Activated CD8-positive, alpha-beta memory T cell treated with anti-CD3 and anti-CD28 coated beads, Interleukin-2, amount 50 U/mL, for 1 hour (primary cell): ENCODE results near the gene CCDC170.
"Not testable (repeated sequence)": the region's sequence is repeated elsewhere in the genome, so short reads cannot be mapped to it uniquely, and the experiment has no call there.

Experiments
- DNase-seq: peaks from one replicate; pipeline ENCODE4 v3.0.0-alpha.2; 2020; ENCODE audit errors: extremely low read depth

The CCDC170 gene

GRCh38 chr6:151493804-151494234 lies at the start of gene CCDC170:
Gene CCDC170 (plus strand): TSS chr6:151494017. CDS start chr6:151494129, 112 bp downstream.
- no peak for DNase-seq

- DNase-seq: no peak
Observed at GRCh38 chr6:151445482-151445881, 48.3 kb upstream of the CCDC170 start.

GRCh38 chr6:151447237-151447636 lies 46.6 kb upstream of the CCDC170 start:
- DNase-seq: no peak

GRCh38 chr6:151448623-151449022 lies 45.2 kb upstream of the CCDC170 start:
- no peak for DNase-seq

- DNase-seq: not testable (repeated sequence)
Observed at GRCh38 chr6:151450928-151451327, 42.9 kb upstream of the CCDC170 start.

- DNase-seq: no peak
Observed at GRCh38 chr6:151451417-151451949, 42.3 kb upstream of the CCDC170 start.

- peak; percentile 97 for DNase-seq
Observed at GRCh38 chr6:151451950-151452749, 41.7 kb upstream of the CCDC170 start, which contains the start of gene RMND1. Gene RMND1 (minus strand): TSS chr6:151452126. CDS start chr6:151445811, 6,315 bp downstream.

- DNase-seq: no peak
Observed at GRCh38 chr6:151452750-151453427, 40.9 kb upstream of the CCDC170 start.

GRCh38 chr6:151455751-151456398 lies 37.9 kb upstream of the CCDC170 start:
- DNase-seq: not testable (repeated sequence)

- DNase-seq: no peak
Observed at GRCh38 chr6:151461673-151462072, 32.1 kb upstream of the CCDC170 start.

GRCh38 chr6:151464702-151465101 lies 29.1 kb upstream of the CCDC170 start:
- DNase-seq: no peak

- DNase-seq: peak; percentile 13
Observed at GRCh38 chr6:151475653-151476523, 17.9 kb upstream of the CCDC170 start.

GRCh38 chr6:151477726-151478125 lies 16.1 kb upstream of the CCDC170 start:
- no peak for DNase-seq

GRCh38 chr6:151478670-151479069 lies 15.1 kb upstream of the CCDC170 start:
- no peak for DNase-seq

- DNase-seq: no peak
Observed at GRCh38 chr6:151481786-151482185, 12.0 kb upstream of the CCDC170 start.

- DNase-seq: no peak
Observed at GRCh38 chr6:151482290-151482689, 11.5 kb upstream of the CCDC170 start.

- no peak for DNase-seq
Observed at GRCh38 chr6:151483994-151484393, 9.8 kb upstream of the CCDC170 start.

GRCh38 chr6:151488226-151488625 lies 5.6 kb upstream of the CCDC170 start:
- no peak for DNase-seq

GRCh38 chr6:151490996-151491395 lies 2.8 kb upstream of the CCDC170 start:
- DNase-seq: no peak

GRCh38 chr6:151493161-151493803 lies 535 bp upstream of the CCDC170 start:
- DNase-seq: no peak
